ENCODE results near the gene HS3ST3A1. TPM values are rescaled to one million over a fixed set of nuclear protein-coding genes. Genes with fewer than 3 reads are reported as not detected.

The HS3ST3A1 gene
- total RNA-seq, 1 experiment from 2014 or later: not detected

GRCh38 chr17:13595599-13595899 is 6.2 kb downstream of the HS3ST3A1 start:
- Histone ChIP-seq H3K4me1 (ENCODE audit: control insufficient read depth in 1 of 2, insufficient read depth in 2 of 2, low read length in 2 of 2) (0 out of 4 replicates have a peak, but pooled peaks cover 0 to 2% of the 10 kb centered on the region in 2 experiments), H3K4me3 (replicated peaks in 1 of 2; ENCODE audit: low read depth in 1 of 2, low read length in 2 of 2) (no peak overlapping the region), H3K9me2 (ENCODE audit: insufficient read depth) (no peaks in the 10 kb centered on the region), H3K79me2 (ENCODE audit: insufficient read depth, low read length) (no peaks in the 10 kb centered on the region), H4K20me1 (ENCODE audit: insufficient read depth) (no peaks in the 10 kb centered on the region), H3K9ac (ENCODE audit: low read length) (no peak overlapping the region), H3K9me3 (ENCODE audit: control insufficient read depth in 1 of 2, insufficient read depth in 1 of 2, low read depth in 1 of 2, low read length in 2 of 2) (no peaks in the 10 kb centered on the region), H3K27ac (ENCODE audit: low read depth, low read length) (no peak overlapping the region), H3K27me3 (ENCODE audit: insufficient read depth, low read length) (no peaks in the 10 kb centered on the region), H2AFZ (ENCODE audit: low read depth, low read length, poor library complexity, severe bottlenecking) (peak overlapping the region; percentile 77), H3K36me3 (ENCODE audit: control insufficient read depth in 1 of 2, insufficient read depth in 2 of 2, low read length in 2 of 2) (no peaks in the 10 kb centered on the region), H3K4me2 (ENCODE audit: low read length) (no peak overlapping the region)
- intact Hi-C loops (cut with micrococcal nuclease): loop anchor here (5.0 to 10.0 kb wide), 3 partner anchors 258 to 1579 kb away; partner anchors contain the start of gene COX10
- TF ChIP-seq TCF7L2 (IDR thresholded peaks at IDR 0.05; ENCODE audit: borderline replicate concordance, extremely low read depth, insufficient read depth, insufficient read length) (no peak), POLR2A (IDR thresholded peaks at IDR 0.05; ENCODE audit: borderline replicate concordance, extremely low read depth, insufficient read depth, insufficient read length) (no peak)
- ChIA-PET CTCF (interaction anchor here (1.0 to 1.5 kb wide), 3 partner anchors 565 to 1561 kb away, joined by 3 to 4 read pairs (median 3); no protein-coding TSS in a partner anchor), POLR2A (no interaction called here), RAD21 (ENCODE audit: low non-redundant PET in 1 of 2, low total read pairs in 2 of 2, uncharacterized antibody in 2 of 2, unreplicated experiment in 2 of 2) (interaction anchor here in 1 of 2 experiments (0.8 kb wide), 1 partner anchor 705 kb away, joined by 3 read pairs; the partner anchor contains the start of gene HS3ST3B1)
- ATAC-seq: no peak
- no TSS peak for BruUV-seq (replicated peaks)
- DNase-seq (ENCODE audit: low read depth, low spot score): no peak

DNA sequence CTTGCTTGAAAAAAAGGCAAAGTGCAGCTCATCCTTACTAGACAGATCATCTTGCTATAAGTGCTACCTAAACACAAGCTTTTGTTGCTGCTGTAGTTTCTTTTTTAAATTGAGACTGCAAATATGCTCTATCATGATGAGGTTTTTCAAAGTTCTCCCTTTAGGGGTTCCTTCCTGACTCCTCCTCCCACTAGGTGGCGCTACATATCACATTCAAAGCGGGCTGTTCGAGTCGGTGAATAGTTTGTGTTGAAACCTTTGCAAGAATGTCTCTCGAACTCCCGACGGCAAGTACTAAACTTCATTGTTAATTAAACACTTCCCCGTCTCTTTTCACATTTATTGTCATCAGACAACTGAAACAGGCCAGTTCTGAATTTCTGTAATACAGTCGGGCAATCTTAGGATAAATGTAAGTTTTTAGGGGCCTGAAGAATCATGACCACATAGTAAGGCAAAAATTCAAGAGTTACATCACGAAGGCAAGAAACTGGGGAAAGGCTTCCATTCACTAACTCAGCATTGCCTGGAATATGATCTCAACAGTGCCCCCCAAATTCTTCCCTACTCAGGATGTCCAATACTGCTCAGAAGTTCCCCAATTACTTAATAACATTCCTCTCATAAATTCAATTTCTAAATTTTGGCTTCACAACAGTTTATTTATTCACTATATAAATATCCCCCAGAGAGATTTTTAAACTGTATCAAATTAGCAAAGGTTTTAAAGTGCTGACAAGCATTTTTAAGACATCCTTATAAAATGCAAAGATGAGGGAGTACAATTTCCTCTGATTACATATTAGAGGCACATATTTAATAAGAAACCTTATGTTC is 6.7 kb downstream of the HS3ST3A1 start:
- intact Hi-C loops (cut with micrococcal nuclease): loop anchor here (5.0 to 10.0 kb wide), 3 partner anchors 258 to 1580 kb away; partner anchors contain the start of gene COX10
- 0 out of 4 replicates have a peak, but pooled peaks cover 0 to 2% of the 10 kb centered on the region in 2 experiments for H3K4me1 ChIP-seq (ENCODE audit: control insufficient read depth in 1 of 2, insufficient read depth in 2 of 2, low read length in 2 of 2)
- no peaks in the 10 kb centered on the region for H3K27me3 ChIP-seq (ENCODE audit: insufficient read depth, low read length)
- TF ChIP-seq, protein P1, sequence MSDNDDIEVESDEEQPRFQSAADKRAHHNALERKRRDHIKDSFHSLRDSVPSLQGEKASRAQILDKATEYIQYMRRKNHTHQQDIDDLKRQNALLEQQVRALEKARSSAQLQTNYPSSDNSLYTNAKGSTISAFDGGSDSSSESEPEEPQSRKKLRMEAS (IDR thresholded peaks at IDR 0.05): no peak
- no peak for TF ChIP-seq YY1 (IDR thresholded peaks at IDR 0.05; ENCODE audit: extremely low read depth, insufficient replicate concordance, low read depth, low read length)
- TF ChIP-seq, protein P2, sequence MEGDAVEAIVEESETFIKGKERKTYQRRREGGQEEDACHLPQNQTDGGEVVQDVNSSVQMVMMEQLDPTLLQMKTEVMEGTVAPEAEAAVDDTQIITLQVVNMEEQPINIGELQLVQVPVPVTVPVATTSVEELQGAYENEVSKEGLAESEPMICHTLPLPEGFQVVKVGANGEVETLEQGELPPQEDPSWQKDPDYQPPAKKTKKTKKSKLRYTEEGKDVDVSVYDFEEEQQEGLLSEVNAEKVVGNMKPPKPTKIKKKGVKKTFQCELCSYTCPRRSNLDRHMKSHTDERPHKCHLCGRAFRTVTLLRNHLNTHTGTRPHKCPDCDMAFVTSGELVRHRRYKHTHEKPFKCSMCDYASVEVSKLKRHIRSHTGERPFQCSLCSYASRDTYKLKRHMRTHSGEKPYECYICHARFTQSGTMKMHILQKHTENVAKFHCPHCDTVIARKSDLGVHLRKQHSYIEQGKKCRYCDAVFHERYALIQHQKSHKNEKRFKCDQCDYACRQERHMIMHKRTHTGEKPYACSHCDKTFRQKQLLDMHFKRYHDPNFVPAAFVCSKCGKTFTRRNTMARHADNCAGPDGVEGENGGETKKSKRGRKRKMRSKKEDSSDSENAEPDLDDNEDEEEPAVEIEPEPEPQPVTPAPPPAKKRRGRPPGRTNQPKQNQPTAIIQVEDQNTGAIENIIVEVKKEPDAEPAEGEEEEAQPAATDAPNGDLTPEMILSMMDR (IDR thresholded peaks at IDR 0.05 in 2 of 3, conservative IDR thresholded peaks at IDR 0.05 in 1 of 3; ENCODE audit: borderline replicate concordance in 1 of 3, insufficient read depth in 1 of 3, low read depth in 2 of 3, low read length in 2 of 3): peak; percentile 63 to 96 (median 89); a peak in 5 of 6 replicates
- TF ChIP-seq RAD21 (IDR thresholded peaks at IDR 0.05; ENCODE audit: low read depth): peak; percentile 69
- no peak for TF ChIP-seq REST (IDR thresholded peaks at IDR 0.05; ENCODE audit: low read depth)
- TF ChIP-seq TCF7L2 (IDR thresholded peaks at IDR 0.05; ENCODE audit: borderline replicate concordance, extremely low read depth, insufficient read depth, insufficient read length): no peak
- peak; percentile 88 for ATAC-seq
- no peaks in the 10 kb centered on the region for H3K9me3 ChIP-seq (ENCODE audit: control insufficient read depth in 1 of 2, insufficient read depth in 1 of 2, low read depth in 1 of 2, low read length in 2 of 2)
- ChIA-PET RAD21 (ENCODE audit: low non-redundant PET in 1 of 2, low total read pairs in 2 of 2, uncharacterized antibody in 2 of 2, unreplicated experiment in 2 of 2) (interaction anchor here in 1 of 2 experiments (0.8 kb wide), 1 partner anchor 706 kb away, joined by 3 read pairs; the partner anchor contains the start of gene HS3ST3B1), POLR2A (no interaction called here), CTCF (interaction anchor here (0.8 to 1.5 kb wide), 4 partner anchors 13 to 1561 kb away, joined by 3 to 5 read pairs (median 4); partner anchors contain the start of gene HS3ST3B1)
- peak; percentile 65 for DNase-seq (ENCODE audit: low read depth, low spot score)
- peak overlapping the region; percentile 32 for H3K4me2 ChIP-seq (ENCODE audit: low read length)
- no peak overlapping the region for H3K27ac ChIP-seq (ENCODE audit: low read depth, low read length)
- H4K20me1 ChIP-seq (ENCODE audit: insufficient read depth): no peaks in the 10 kb centered on the region
- no peaks in the 10 kb centered on the region for H3K79me2 ChIP-seq (ENCODE audit: insufficient read depth, low read length)
- peak overlapping the region; percentile 77 for H2AFZ ChIP-seq (ENCODE audit: low read depth, low read length, poor library complexity, severe bottlenecking)
- H3K9ac ChIP-seq (ENCODE audit: low read length): no peak overlapping the region
- H3K9me2 ChIP-seq (ENCODE audit: insufficient read depth): no peaks in the 10 kb centered on the region
- BruUV-seq (replicated peaks): no TSS peak
- no peak overlapping the region for H3K4me3 ChIP-seq (replicated peaks in 1 of 2; ENCODE audit: low read depth in 1 of 2, low read length in 2 of 2)
- no peaks in the 10 kb centered on the region for H3K36me3 ChIP-seq (ENCODE audit: control insufficient read depth in 1 of 2, insufficient read depth in 2 of 2, low read length in 2 of 2)
